Effector memory CD4-positive, alpha-beta T cell (primary cell): Measurements from ENCODE around the gene ARL15.
"Not testable (repeated sequence)": the region's sequence is repeated elsewhere in the genome, so short reads cannot be mapped to it uniquely, and the experiment has no call there.

ENCODE experiments used
- DNase-seq, 3 donors: peaks; one replicate each; pipeline ENCODE4 v3.0.0-alpha.2; 2020
- H3K27ac ChIP-seq: 2 replicates; pipeline ENCODE4 v1.7.0; 2013; ENCODE audit warnings: mild to moderate bottlenecking, low read length, moderate library complexity; ENCODE audit not compliant: insufficient read depth, poor library complexity, severe bottlenecking
- H3K27me3 ChIP-seq: replicated peaks from 2 replicates; pipeline ENCODE4 v1.7.0; 2013; ENCODE audit warnings: mild to moderate bottlenecking, low read length; ENCODE audit not compliant: insufficient read depth, control insufficient read depth, poor library complexity, severe bottlenecking
- H3K36me3 ChIP-seq: 2 replicates; pipeline ENCODE4 v1.7.0; 2013; ENCODE audit warnings: mild to moderate bottlenecking, low read length, moderate library complexity; ENCODE audit not compliant: control insufficient read depth, insufficient read depth
- H3K4me1 ChIP-seq: 2 replicates; pipeline ENCODE4 v1.7.0; 2013; ENCODE audit warnings: low read length, mild to moderate bottlenecking; ENCODE audit not compliant: control insufficient read depth, insufficient read depth, poor library complexity, severe bottlenecking
- H3K4me3 ChIP-seq: 2 replicates; pipeline ENCODE4 v1.7.0; 2013; ENCODE audit warnings: low read length, low read depth, mild to moderate bottlenecking; ENCODE audit not compliant: insufficient read depth, poor library complexity, severe bottlenecking
- H3K9me3 ChIP-seq: 2 replicates; pipeline ENCODE4 v1.7.0; 2013; ENCODE audit warnings: mild to moderate bottlenecking, low read length, moderate library complexity; ENCODE audit not compliant: control insufficient read depth
- total RNA-seq, 3 donors: gene quantifications; one replicate each; lab custom pipeline; 2026; lab: John Stamatoyannopoulos, UW

The ARL15 gene
- total RNA-seq, result 4.7 to 7.7 (median 7.4) reads per million in 3 donors

- H3K4me1 ChIP-seq, result peaks cover 8% of the 10 kb centered on the region
- no peaks in the 10 kb centered on the region for H3K27me3 ChIP-seq
- H3K27ac ChIP-seq, result peak within 1 kb of the TSS; percentile 73
- H3K4me3 ChIP-seq, result peak within 1 kb of the TSS; percentile 91
- DNase-seq, result peak; percentile 96 to 97 (median 96)
- H3K36me3 ChIP-seq, result no peaks in the 10 kb centered on the region
- H3K9me3 ChIP-seq, result no peaks in the 10 kb centered on the region
Measured at GRCh38 chr5:54310433-54311175, at the start of gene ARL15. Gene ARL15 (minus strand): TSS chr5:54310573.

GRCh38 chr5:54360089-54360488 lies 49.7 kb upstream of the ARL15 start:
- no peaks in the 10 kb centered on the region for H3K9me3 ChIP-seq
- no peaks in the 10 kb centered on the region for H3K4me1 ChIP-seq
- no peak for DNase-seq
- no peak overlapping the region for H3K27ac ChIP-seq
- H3K36me3 ChIP-seq, result no peaks in the 10 kb centered on the region
- no peaks in the 10 kb centered on the region for H3K27me3 ChIP-seq
- no peak overlapping the region for H3K4me3 ChIP-seq

DNA sequence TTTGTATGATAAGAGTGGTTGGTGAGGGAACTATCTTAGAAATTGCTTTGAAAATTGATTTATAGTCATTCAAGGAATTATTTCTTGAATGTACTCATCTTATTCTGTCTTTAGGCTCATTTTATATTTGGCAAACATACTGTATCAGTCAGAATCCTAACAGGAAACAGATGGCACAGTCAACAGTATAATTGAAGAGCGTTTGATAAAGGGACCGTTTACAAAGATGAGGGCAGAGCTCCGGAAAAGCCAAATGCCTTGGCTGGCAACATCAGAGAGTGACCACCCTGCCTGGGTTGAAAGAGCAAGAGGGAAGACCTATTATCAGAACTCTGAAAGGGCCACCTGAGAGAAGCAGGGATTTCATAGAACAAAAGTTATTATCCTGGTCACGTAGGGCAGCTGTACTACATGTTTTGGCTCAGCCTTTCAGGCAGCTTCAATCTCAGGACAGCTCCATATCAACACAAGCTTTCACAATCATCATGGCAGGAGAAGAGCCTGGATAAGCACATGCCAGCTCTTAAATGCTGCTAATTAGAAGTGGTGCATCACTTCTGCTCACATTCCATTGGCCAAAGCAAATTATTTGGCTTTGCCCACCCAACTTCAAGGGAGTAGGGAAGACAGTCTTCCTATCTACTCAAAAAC lies 47.2 kb upstream of the ARL15 start:
- H3K9me3 ChIP-seq, result peaks cover 4% of the 10 kb centered on the region
- H3K27ac ChIP-seq, result no peak overlapping the region
- H3K4me1 ChIP-seq, result no peaks in the 10 kb centered on the region
- H3K4me3 ChIP-seq, result no peak overlapping the region
- DNase-seq, result no peak
- no peaks in the 10 kb centered on the region for H3K27me3 ChIP-seq
- no peaks in the 10 kb centered on the region for H3K36me3 ChIP-seq

GRCh38 chr5:54353933-54354564 lies 43.7 kb upstream of the ARL15 start:
- not testable (repeated sequence) for H3K9me3 ChIP-seq, H3K27me3 ChIP-seq, H3K36me3 ChIP-seq, H3K27ac ChIP-seq, H3K4me1 ChIP-seq, DNase-seq, H3K4me3 ChIP-seq

DNA sequence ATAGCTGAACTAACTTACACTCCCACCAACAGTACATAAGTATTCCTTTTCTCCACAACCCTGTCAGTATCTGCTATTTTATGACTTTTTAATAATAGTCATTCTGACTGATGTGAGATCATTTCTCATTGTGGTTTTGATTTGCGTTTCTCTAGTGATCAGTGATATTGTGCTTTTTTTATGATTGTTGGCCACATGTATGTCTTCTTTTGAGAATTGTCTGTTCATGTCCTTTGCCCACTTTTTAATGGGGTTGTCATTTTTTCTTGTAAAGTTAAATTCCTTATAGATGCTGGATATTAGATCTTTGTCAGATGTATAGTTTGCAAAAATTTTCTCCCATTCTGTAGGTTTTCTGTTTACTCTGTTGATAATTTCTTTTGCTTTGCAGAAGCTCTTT lies 42.2 kb upstream of the ARL15 start:
- DNase-seq, H3K4me1 ChIP-seq, H3K36me3 ChIP-seq, H3K27me3 ChIP-seq, H3K27ac ChIP-seq, H3K4me3 ChIP-seq, H3K9me3 ChIP-seq: not testable (repeated sequence)

GRCh38 chr5:54347221-54347865 lies 37.0 kb upstream of the ARL15 start:
- Histone ChIP-seq H3K9me3 (no peaks in the 10 kb centered on the region), H3K27ac (no peak overlapping the region), H3K36me3 (no peaks in the 10 kb centered on the region), H3K27me3 (no peaks in the 10 kb centered on the region), H3K4me1 (no peaks in the 10 kb centered on the region), H3K4me3 (no peak overlapping the region)
- DNase-seq, result no peak

- H3K36me3 ChIP-seq, result no peaks in the 10 kb centered on the region
- H3K4me3 ChIP-seq, result no peak overlapping the region
- no peak for DNase-seq
- no peaks in the 10 kb centered on the region for H3K27me3 ChIP-seq
- H3K27ac ChIP-seq, result no peak overlapping the region
- H3K4me1 ChIP-seq, result no peaks in the 10 kb centered on the region
- H3K9me3 ChIP-seq, result no peaks in the 10 kb centered on the region
Measured at GRCh38 chr5:54344653-54345052, 34.3 kb upstream of the ARL15 start.

- H3K27ac ChIP-seq, result no peak overlapping the region
- H3K9me3 ChIP-seq, result no peaks in the 10 kb centered on the region
- H3K36me3 ChIP-seq, result no peaks in the 10 kb centered on the region
- H3K4me3 ChIP-seq, result no peak overlapping the region
- DNase-seq, result no peak
- H3K4me1 ChIP-seq, result no peaks in the 10 kb centered on the region
- no peaks in the 10 kb centered on the region for H3K27me3 ChIP-seq
Measured at GRCh38 chr5:54341971-54342370, 31.6 kb upstream of the ARL15 start.

GRCh38 chr5:54337523-54337922 lies 27.1 kb upstream of the ARL15 start:
- no peak overlapping the region for H3K27ac ChIP-seq
- no peaks in the 10 kb centered on the region for H3K4me1 ChIP-seq
- H3K4me3 ChIP-seq, result no peak overlapping the region
- no peak for DNase-seq
- H3K9me3 ChIP-seq, result peaks cover 5% of the 10 kb centered on the region
- no peaks in the 10 kb centered on the region for H3K27me3 ChIP-seq
- H3K36me3 ChIP-seq, result no peaks in the 10 kb centered on the region

GRCh38 chr5:54332720-54333119 lies 22.3 kb upstream of the ARL15 start:
- Histone ChIP-seq H3K9me3 (peaks cover 5% of the 10 kb centered on the region), H3K27ac (no peak overlapping the region), H3K4me3 (no peak overlapping the region), H3K27me3 (no peaks in the 10 kb centered on the region), H3K4me1 (no peaks in the 10 kb centered on the region), H3K36me3 (no peaks in the 10 kb centered on the region)
- DNase-seq, result no peak
